Measurements from ENCODE around the gene STPG3. TPM values are rescaled to one million over a fixed set of nuclear protein-coding genes. Genes with fewer than 3 reads are reported as not detected.

STPG3 gene
- total RNA-seq, 4 donors from 2014 or later = not detected

GRCh38 chr9:137302118-137302448, 51.0 kb downstream of the STPG3 start, which contains the start of gene NRARP:
Gene NRARP (minus strand): TSS chr9:137302271. CDS start chr9:137301928, 343 bp downstream.
- Histone ChIP-seq H3K36me3 (peaks cover 0 to 15% (median 0%) of the 10 kb centered on the region in 3 donors), H3K4me1 (peaks cover 65 to 94% (median 68%) of the 10 kb centered on the region in 3 donors), H3K27ac (peak within 1 kb of the TSS; percentile 84 to 94 (median 90)), H3K9me3 (no peaks in the 10 kb centered on the region), H3K27me3 (peaks cover 0 to 73% (median 2%) of the 10 kb centered on the region in 4 donors), H3K4me3 (peak within 1 kb of the TSS; percentile 53 to 79 (median 58))
- no CpG with 5 or more reads among the region's 60 CpGs for WGBS, 2 donors
- intact Hi-C loops (cut with DNase I) = no loop called here
- TF ChIP-seq POLR2A (IDR thresholded peaks at IDR 0.05) (peak in 3 of 4 donors; percentile 75 to 96 (median 79)), CTCF (IDR thresholded peaks at IDR 0.05) (no peak)
- peak; percentile 64 for DNase-seq

GRCh38 chr9:137302449-137303150, 51.5 kb downstream of the STPG3 start:
- no peak for DNase-seq

More at GRCh38 chr9:137302449-137303150, 51.5 kb downstream of the STPG3 start:
- peaks cover 70 to 94% (median 71%) of the 10 kb centered on the region in 3 donors for H3K4me1 ChIP-seq
- peaks cover 0 to 15% (median 0%) of the 10 kb centered on the region in 3 donors for H3K36me3 ChIP-seq
- H3K9me3 ChIP-seq = no peaks in the 10 kb centered on the region
- 0 to 2% methylated on average over 5 to 11 of the region's 78 CpGs for WGBS, 2 donors
- intact Hi-C loops (cut with DNase I) = no loop called here
- H3K4me3 ChIP-seq = peak overlapping the region; percentile 35 to 79 (median 54)
- H3K27ac ChIP-seq = peak overlapping the region; percentile 84 to 94 (median 90)
- TF ChIP-seq CTCF (IDR thresholded peaks at IDR 0.05) = peak in 5 of 6 experiments; percentile 15 to 71 (median 53)
- TF ChIP-seq POLR2A (IDR thresholded peaks at IDR 0.05) = no peak
- H3K27me3 ChIP-seq = peaks cover 0 to 74% (median 2%) of the 10 kb centered on the region in 4 donors

Other genes with a start within 250 kb of the STPG3 start
- gene ABCA2, start 223.0 kb upstream of the STPG3 start, total RNA-seq = 10 to 100 TPM in 2 of 4 donors, 1 to 10 TPM in 2; 3.5 to 14.7 (median 7.6) TPM
- gene FUT7, start 219.2 kb upstream of the STPG3 start, total RNA-seq = under 1 TPM in 3 of 4 donors, not detected in 1; 0.13 to 0.38 (median 0.21) TPM
- gene NPDC1, start 205.1 kb upstream of the STPG3 start, total RNA-seq = 10 to 100 TPM; 11.9 to 45.2 (median 20.3) TPM
- 1 to 10 TPM in 2 of 4 donors, under 1 TPM in 2; 0.47 to 1.3 (median 0.86) TPM for gene ENTPD2, start 197.2 kb upstream of the STPG3 start, total RNA-seq
- 10 to 100 TPM in 3 of 4 donors, 1 to 10 TPM in 1; 8.2 to 21.2 (median 14.7) TPM for gene SAPCD2, start 180.7 kb upstream of the STPG3 start, total RNA-seq
- 1 to 10 TPM; 2.2 to 4.7 (median 3.7) TPM for gene UAP1L1, start 173.8 kb upstream of the STPG3 start, total RNA-seq
- 10 to 100 TPM; 25.6 to 50.9 (median 39.4) TPM for gene MAN1B1, start 164.3 kb upstream of the STPG3 start, total RNA-seq
- gene DPP7, start 136.6 kb upstream of the STPG3 start, total RNA-seq = 100 to 1,000 TPM in 1 of 4 donors, 10 to 100 TPM in 3; 41.1 to 109 (median 62.4) TPM
- under 1 TPM in 1 of 4 donors, not detected in 3; 0.38 TPM for gene GRIN1, start 112.1 kb upstream of the STPG3 start, total RNA-seq
- gene LRRC26, start 81.2 kb upstream of the STPG3 start, total RNA-seq = 1 to 10 TPM in 1 of 4 donors, under 1 TPM in 2, not detected in 1; 0.82 to 3.7 (median 0.95) TPM
- not detected for gene TMEM210, start 79.2 kb upstream of the STPG3 start, total RNA-seq
- gene ANAPC2, start 62.7 kb upstream of the STPG3 start, total RNA-seq = 10 to 100 TPM; 14.0 to 34.1 (median 25.1) TPM
- 100 to 1,000 TPM in 2 of 4 donors, 10 to 100 TPM in 2; 67.1 to 124 (median 96.7) TPM for gene SSNA1, start 62.6 kb upstream of the STPG3 start, total RNA-seq
- gene TPRN, start 50.5 kb upstream of the STPG3 start, total RNA-seq = 10 to 100 TPM; 13.0 to 34.2 (median 15.8) TPM
- 10 to 100 TPM; 19.4 to 29.6 (median 25.4) TPM for gene TMEM203, start 45.6 kb upstream of the STPG3 start, total RNA-seq
- gene NDOR1, start 45.6 kb upstream of the STPG3 start, total RNA-seq = 10 to 100 TPM in 1 of 4 donors, 1 to 10 TPM in 3; 5.3 to 11.2 (median 7.7) TPM
- 1 to 10 TPM; 2.3 to 3.2 (median 2.5) TPM for gene RNF208, start 29.0 kb upstream of the STPG3 start, total RNA-seq
- 100 to 1,000 TPM; 114 to 301 (median 152) TPM for gene CYSRT1, start 26.1 kb upstream of the STPG3 start, total RNA-seq
- gene RNF224, start 23.8 kb upstream of the STPG3 start, total RNA-seq = 1 to 10 TPM; 1.2 to 5.2 (median 3.0) TPM
- gene SLC34A3, start 20.4 kb upstream of the STPG3 start, total RNA-seq = 1 to 10 TPM in 1 of 4 donors, under 1 TPM in 2, not detected in 1; 0.11 to 1.7 (median 0.38) TPM
- 100 to 1,000 TPM; 367 to 753 (median 540) TPM for gene TUBB4B, start 10.0 kb upstream of the STPG3 start, total RNA-seq
- gene NELFB, start 4.0 kb downstream of the STPG3 start, total RNA-seq = 10 to 100 TPM; 26.1 to 41.4 (median 35.2) TPM
- gene TOR4A, start 26.4 kb downstream of the STPG3 start, total RNA-seq = 10 to 100 TPM in 3 of 4 donors, 1 to 10 TPM in 1; 8.8 to 17.5 (median 13.5) TPM
- gene NRARP, start 51.0 kb downstream of the STPG3 start, total RNA-seq = 10 to 100 TPM; 19.6 to 33.9 (median 27.5) TPM
- 10 to 100 TPM in 2 of 4 donors, 1 to 10 TPM in 2; 2.8 to 16.8 (median 9.1) TPM for gene EXD3, start 171.9 kb downstream of the STPG3 start, total RNA-seq
- 1 to 10 TPM; 2.1 to 7.4 (median 4.8) TPM for gene NOXA1, start 172.1 kb downstream of the STPG3 start, total RNA-seq
- gene ENTPD8, start 190.1 kb downstream of the STPG3 start, total RNA-seq = not detected
- gene NSMF, start 208.0 kb downstream of the STPG3 start, total RNA-seq = 10 to 100 TPM; 16.2 to 38.1 (median 20.6) TPM